Gastrocnemius medialis (tissue), 4 donors: ENCODE results near the gene SMG5.

ENCODE experiments used
- POLR2A ChIP-seq, 2 donors: fragments of 450-650 bp; IDR thresholded peaks; one replicate each; pipeline ENCODE4 v1.6.1; 2017; ENCODE audit warnings: antibody characterized with exemption in 2 of 2, mild to moderate bottlenecking in 2 of 2, moderate library complexity in 2 of 2
- TF ChIP-seq, protein P1 (sequence below), 5 experiments: fragments of 450-650 bp in 3 of 5; fragments of 200-600 bp in 2 of 5; sonication (generic) in 2 of 5; IDR thresholded peaks in 4 of 5; conservative IDR thresholded peaks in 1 of 5; 1 replicate in 4 of 5; 2 replicates in 1 of 5; pipeline ENCODE4 v1.5.1; 2016 to 2019; ENCODE audit warnings: antibody characterized with exemption in 5 of 5, mild to moderate bottlenecking in 3 of 5, moderate library complexity in 3 of 5

GRCh38 chr1:156245451-156246232, 37.0 kb downstream of the SMG5 start:
- TF ChIP-seq, protein P1, sequence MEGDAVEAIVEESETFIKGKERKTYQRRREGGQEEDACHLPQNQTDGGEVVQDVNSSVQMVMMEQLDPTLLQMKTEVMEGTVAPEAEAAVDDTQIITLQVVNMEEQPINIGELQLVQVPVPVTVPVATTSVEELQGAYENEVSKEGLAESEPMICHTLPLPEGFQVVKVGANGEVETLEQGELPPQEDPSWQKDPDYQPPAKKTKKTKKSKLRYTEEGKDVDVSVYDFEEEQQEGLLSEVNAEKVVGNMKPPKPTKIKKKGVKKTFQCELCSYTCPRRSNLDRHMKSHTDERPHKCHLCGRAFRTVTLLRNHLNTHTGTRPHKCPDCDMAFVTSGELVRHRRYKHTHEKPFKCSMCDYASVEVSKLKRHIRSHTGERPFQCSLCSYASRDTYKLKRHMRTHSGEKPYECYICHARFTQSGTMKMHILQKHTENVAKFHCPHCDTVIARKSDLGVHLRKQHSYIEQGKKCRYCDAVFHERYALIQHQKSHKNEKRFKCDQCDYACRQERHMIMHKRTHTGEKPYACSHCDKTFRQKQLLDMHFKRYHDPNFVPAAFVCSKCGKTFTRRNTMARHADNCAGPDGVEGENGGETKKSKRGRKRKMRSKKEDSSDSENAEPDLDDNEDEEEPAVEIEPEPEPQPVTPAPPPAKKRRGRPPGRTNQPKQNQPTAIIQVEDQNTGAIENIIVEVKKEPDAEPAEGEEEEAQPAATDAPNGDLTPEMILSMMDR (IDR thresholded peaks at IDR 0.05 in 4 of 5, conservative IDR thresholded peaks at IDR 0.05 in 1 of 5): no peak
- TF ChIP-seq POLR2A (IDR thresholded peaks at IDR 0.05): no peak
